Measurements from ENCODE around the gene CCNL2.

Gene CCNL2

GRCh38 chr1:1340791-1341548 lies 58.2 kb downstream of the CCNL2 start:
- DNase-seq, result no peak

DNA sequence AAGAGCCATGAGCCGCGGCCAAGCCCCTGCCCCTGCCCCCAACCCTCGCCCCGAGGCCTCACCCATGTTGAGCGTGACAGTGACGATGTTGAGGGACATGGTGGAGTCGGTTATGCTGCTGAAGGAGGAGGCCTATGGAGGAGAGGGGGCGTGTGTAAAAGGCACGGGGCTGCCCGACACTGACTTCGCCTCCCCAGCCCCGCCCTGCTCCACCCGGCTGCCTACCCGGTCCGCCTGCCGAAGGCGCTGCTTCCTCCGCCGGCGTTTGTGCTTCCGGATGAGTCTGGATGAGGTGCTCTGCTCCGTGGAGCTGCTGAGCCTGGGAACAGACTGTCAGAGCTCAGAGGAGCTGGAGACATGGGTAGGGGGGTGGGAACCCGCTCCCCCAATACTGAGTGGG lies 59.0 kb downstream of the CCNL2 start:
- no peak for DNase-seq

DNA sequence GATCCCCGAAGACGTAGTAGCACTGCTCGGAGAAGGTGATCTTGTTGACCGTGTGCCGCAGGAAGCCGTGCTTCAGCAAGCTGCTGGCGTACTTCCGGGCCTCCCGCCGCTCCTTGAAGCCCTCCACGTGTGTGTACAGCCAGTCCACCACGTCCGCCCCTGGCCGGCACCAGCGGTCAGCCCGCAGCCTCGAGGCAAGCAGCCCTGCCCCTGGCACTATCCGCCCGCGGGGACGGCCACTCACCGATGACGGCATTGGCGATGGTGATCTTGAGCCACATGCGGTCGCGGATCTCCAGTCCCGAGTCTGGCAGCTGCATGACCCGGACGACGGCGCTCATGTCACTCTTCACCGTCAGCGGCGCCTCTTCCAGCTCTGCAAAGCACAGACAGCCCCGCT lies 60.9 kb downstream of the CCNL2 start:
- no peak for DNase-seq

DNA sequence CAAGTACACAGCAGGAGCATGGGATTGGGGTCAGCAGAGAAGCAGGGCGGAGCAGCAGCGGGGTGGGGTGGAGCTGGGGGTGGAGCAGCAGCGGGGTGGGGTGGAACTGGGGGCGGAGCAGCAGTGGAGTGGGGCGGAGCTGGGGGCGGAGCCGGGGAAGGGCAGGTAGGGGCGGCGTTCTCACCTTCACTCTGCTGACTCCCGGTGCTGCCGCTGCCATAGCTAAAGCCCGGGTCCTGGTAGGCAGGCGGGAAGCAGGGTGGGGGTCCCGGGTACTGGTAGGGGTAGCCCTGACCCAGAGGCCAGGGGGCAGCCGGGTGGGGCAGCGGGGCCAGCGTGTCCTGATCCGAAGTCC lies 61.4 kb downstream of the CCNL2 start:
- no peak for DNase-seq

GRCh38 chr1:1336931-1337792 lies 62.0 kb downstream of the CCNL2 start:
- DNase-seq, result no peak

- DNase-seq, result no peak
Measured at GRCh38 chr1:1336446-1336845, 62.7 kb downstream of the CCNL2 start.

DNA sequence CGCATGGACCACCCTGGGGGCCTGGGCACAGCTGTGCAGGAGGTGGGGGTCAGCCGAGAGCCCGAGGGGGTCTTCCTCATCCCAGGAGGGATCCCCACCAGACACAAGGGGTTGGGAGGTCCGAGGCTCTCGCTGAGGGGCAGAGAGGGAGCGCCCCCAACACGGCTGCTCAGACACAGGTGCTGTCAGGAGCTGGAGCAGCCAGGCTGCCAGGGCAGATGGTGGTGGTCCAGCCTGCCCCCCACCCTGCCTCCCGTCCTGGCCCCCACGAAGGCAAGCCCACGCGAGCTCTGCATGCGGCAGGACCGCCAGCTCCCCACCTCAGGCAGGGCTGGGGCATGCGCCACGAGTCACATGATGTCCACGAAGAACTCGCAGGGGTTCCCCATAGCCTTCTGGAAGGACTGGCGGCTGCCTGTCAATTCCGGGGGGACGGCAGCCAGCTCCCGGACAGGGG lies 63.3 kb downstream of the CCNL2 start:
- DNase-seq, result no peak
